Nasal cavity respiratory epithelium epithelial cell of viscerocranial mucosa (primary cell): ENCODE data around the gene APH1A. TPM values are rescaled to one million over a fixed set of nuclear protein-coding genes. Genes with fewer than 3 reads are reported as not detected.

Experiments
- total RNA-seq: library from RNA; depleted of rRNA; stranded (reverse); fragments of >200 nt; gene quantifications from 2 replicates; pipeline ENCODE4 v1.2.3, GENCODE V29; 2014

APH1A gene
- total RNA-seq, result 107 and 132 TPM in 2 replicates

GRCh38 chr1:150268705-150269403 is at the start of gene APH1A:
APH1A (minus strand) TSS chr1:150269016; CDS start chr1:150268810, 206 bp downstream.

GRCh38 chr1:150293433-150294253 is 24.8 kb upstream of the APH1A start, which contains the start of gene MRPS21:
MRPS21 (plus strand) TSS chr1:150293861; CDS start chr1:150294367, 506 bp downstream.

GRCh38 chr1:150281758-150282557 is 13.1 kb upstream of the APH1A start, which contains the start of gene CIART:
CIART (plus strand) TSS chr1:150282554; CDS start chr1:150283268, 714 bp downstream.

GRCh38 chr1:150257624-150258585 is 10.9 kb downstream of the APH1A start, which contains the start of gene CA14:
CA14 (plus strand) TSS chr1:150257774; CDS start chr1:150258129, 355 bp downstream.

GRCh38 chr1:150235852-150236613 is 32.8 kb downstream of the APH1A start, which contains the start of gene ANP32E:
ANP32E (minus strand) TSS chr1:150236112; CDS start chr1:150235786, 326 bp downstream.

Other genes starting within 250 kb of the APH1A start
- gene VPS45, start 201.2 kb downstream of the APH1A start, total RNA-seq, result 22.2 and 32.2 TPM in 2 replicates
- 5.8 and 6.0 TPM in 2 replicates for gene PLEKHO1, start 119.1 kb downstream of the APH1A start, total RNA-seq
- gene ANP32E, start 32.9 kb downstream of the APH1A start, total RNA-seq, result 15.7 and 16.2 TPM in 2 replicates
- gene CA14, start 11.2 kb downstream of the APH1A start, total RNA-seq, result not detected in 2 replicates
- 0.68 and 0.85 TPM in 2 replicates for gene C1orf54, start 3.8 kb upstream of the APH1A start, total RNA-seq
- gene CIART, start 13.5 kb upstream of the APH1A start, total RNA-seq, result 2.7 and 4.8 TPM in 2 replicates
- 29.0 and 37.6 TPM in 2 replicates for gene MRPS21, start 24.8 kb upstream of the APH1A start, total RNA-seq
- 27.3 and 35.5 TPM in 2 replicates for gene PRPF3, start 52.5 kb upstream of the APH1A start, total RNA-seq
- gene RPRD2, start 95.1 kb upstream of the APH1A start, total RNA-seq, result 7.5 and 12.9 TPM in 2 replicates
- gene TARS2, start 218.4 kb upstream of the APH1A start, total RNA-seq, result 24.6 and 46.8 TPM in 2 replicates
- gene ECM1, start 239.1 kb upstream of the APH1A start, total RNA-seq, result 5.1 and 7.0 TPM in 2 replicates
- 0.34 TPM in 1 of 2 replicates, not detected in the other for gene FALEC, start 246.7 kb upstream of the APH1A start, total RNA-seq